Duodenal mucosa (tissue), 2 donors: ENCODE data around the gene EPSTI1.

Experiments
- H3K27ac ChIP-seq: one replicate; pipeline ENCODE4 v1.7.0; 2013; ENCODE audit warnings: low read depth, low read length
- H3K27me3 ChIP-seq, 2 donors: one replicate each; pipeline ENCODE4 v1.7.0; 2013; ENCODE audit warnings: low read length in 2 of 2, control low read depth in 1 of 2; ENCODE audit not compliant: insufficient read depth in 2 of 2, control insufficient read depth in 1 of 2
- H3K36me3 ChIP-seq, 2 donors: one replicate each; pipeline ENCODE4 v1.7.0; 2013; ENCODE audit warnings: low read length in 2 of 2, control low read depth in 1 of 2; ENCODE audit not compliant: insufficient read depth in 2 of 2, control insufficient read depth in 1 of 2
- H3K4me1 ChIP-seq, 2 donors: one replicate each; pipeline ENCODE4 v1.7.0; 2013; ENCODE audit warnings: low read length in 2 of 2, control low read depth in 1 of 2; ENCODE audit not compliant: insufficient read depth in 2 of 2, control insufficient read depth in 1 of 2
- H3K4me3 ChIP-seq, 2 donors: one replicate each; pipeline ENCODE4 v1.7.0; 2013; ENCODE audit warnings: low read length in 2 of 2, low read depth in 1 of 2
- H3K9ac ChIP-seq, 2 donors: one replicate each; pipeline ENCODE4 v1.7.0; 2013; ENCODE audit warnings: low read length in 2 of 2, low read depth in 1 of 2
- H3K9me3 ChIP-seq, 2 donors: one replicate each; pipeline ENCODE4 v1.7.0; 2013; ENCODE audit warnings: low read length in 2 of 2, control low read depth in 1 of 2; ENCODE audit not compliant: control insufficient read depth in 1 of 2

The EPSTI1 gene

DNA sequence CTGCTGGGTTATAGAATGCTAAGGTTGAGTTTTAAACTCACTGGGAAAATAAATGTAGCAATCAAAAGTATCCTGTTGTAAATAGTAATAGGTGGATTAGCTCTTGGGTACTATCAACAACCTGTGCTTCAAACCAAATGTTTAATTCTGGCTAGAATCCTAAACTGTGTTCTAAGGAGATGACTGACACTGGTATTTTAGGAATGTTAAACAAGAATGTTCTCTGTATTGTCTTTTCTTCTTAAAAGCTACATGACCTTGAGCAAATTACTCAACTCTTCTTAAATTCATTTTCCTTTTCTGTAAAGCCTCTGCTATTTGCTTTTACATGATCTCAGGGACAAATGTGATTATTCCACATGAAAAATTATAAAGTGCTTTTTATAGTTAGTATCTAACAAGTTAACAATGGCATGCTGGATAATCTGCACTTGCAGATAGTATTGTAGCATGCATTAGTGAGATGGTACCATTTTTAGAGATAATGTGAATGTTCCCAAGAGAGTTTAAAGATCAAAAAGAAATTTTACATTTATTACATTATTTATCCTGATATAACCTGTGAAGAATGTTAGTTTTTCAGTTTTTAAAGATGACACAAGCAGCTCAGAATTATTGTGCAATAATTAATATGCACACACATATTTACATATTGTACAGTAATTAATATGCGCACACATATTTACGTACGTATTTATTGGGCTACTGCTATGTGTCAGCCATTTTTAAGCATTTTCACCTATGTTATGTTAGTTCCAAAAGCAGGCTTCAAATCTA, 13.6 kb upstream of the EPSTI1 start:
- no peak overlapping the region for H3K27ac ChIP-seq
- no peaks in the 10 kb centered on the region for H3K9me3 ChIP-seq
- no peaks in the 10 kb centered on the region for H3K36me3 ChIP-seq
- no peaks in the 10 kb centered on the region for H3K4me1 ChIP-seq
- no peak overlapping the region for H3K4me3 ChIP-seq
- no peak overlapping the region for H3K9ac ChIP-seq
- no peaks in the 10 kb centered on the region for H3K27me3 ChIP-seq

DNA sequence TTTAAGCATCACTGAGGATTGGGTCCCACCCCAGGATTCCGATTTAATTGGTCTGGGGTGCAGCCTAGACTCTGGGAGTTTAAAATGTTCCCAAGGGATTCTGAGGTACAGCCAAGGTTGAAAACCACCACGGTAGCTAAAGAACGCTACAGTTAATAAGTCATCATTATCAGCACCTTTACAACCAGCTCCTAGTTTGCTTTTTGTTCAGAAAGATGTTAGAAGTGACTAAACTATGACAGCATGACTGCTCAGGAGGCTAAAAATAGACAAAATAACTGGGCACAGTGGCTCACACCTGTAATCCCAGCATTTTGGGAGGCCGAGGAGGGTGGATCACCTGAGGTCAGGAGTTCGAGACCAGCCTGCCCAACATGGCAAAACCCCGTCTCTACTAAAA, 11.7 kb upstream of the EPSTI1 start:
- H3K36me3 ChIP-seq = no peaks in the 10 kb centered on the region
- H3K4me3 ChIP-seq = no peak overlapping the region
- H3K9ac ChIP-seq = no peak overlapping the region
- H3K9me3 ChIP-seq = no peaks in the 10 kb centered on the region
- no peaks in the 10 kb centered on the region for H3K27me3 ChIP-seq
- H3K27ac ChIP-seq = no peak overlapping the region
- no peaks in the 10 kb centered on the region for H3K4me1 ChIP-seq

DNA sequence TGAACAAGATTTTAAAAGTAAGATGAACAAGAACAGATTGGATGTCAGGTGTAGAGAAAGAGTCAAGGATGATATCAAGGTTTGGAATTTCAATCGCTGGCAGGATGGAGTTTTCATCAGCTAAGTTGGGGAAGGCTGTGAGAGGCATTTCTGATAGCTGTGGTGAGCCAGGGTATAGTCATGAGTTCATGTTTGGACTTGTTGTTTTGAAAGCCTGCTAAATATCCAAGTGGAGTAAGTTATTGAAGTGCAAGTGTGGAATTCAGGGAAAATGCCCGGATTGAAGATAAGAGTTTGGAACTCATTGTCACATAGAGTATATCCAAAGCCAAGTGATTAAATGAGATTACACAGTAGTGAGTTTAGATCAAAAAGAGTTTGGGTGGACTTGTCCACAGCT, 11.0 kb upstream of the EPSTI1 start:
- Histone ChIP-seq H3K27me3 (no peaks in the 10 kb centered on the region), H3K4me3 (no peak overlapping the region), H3K4me1 (no peaks in the 10 kb centered on the region), H3K27ac (no peak overlapping the region), H3K9ac (no peak overlapping the region), H3K9me3 (no peaks in the 10 kb centered on the region), H3K36me3 (no peaks in the 10 kb centered on the region)

DNA sequence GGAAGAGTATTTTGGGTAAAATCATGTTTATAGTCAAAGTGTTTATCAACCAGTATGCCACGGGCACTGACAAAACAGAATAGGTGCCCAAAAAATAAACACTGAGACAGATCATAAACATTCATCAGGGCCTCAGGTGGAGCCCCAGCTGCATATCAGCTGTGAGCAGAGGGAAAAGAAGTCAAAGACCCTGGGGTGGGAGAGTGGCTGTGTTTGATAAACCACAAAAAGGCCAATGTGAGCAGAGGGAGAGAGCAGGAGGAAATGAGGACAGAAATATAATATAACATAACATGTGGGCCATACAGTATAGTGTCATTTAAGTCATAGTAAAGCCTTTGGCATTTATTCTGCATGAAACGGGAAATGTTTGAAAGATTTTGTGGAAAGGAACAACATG, 10.0 kb upstream of the EPSTI1 start:
- Histone ChIP-seq H3K36me3 (no peaks in the 10 kb centered on the region), H3K9me3 (no peaks in the 10 kb centered on the region), H3K27me3 (no peaks in the 10 kb centered on the region), H3K9ac (no peak overlapping the region), H3K27ac (no peak overlapping the region), H3K4me3 (no peak overlapping the region), H3K4me1 (no peaks in the 10 kb centered on the region)

DNA sequence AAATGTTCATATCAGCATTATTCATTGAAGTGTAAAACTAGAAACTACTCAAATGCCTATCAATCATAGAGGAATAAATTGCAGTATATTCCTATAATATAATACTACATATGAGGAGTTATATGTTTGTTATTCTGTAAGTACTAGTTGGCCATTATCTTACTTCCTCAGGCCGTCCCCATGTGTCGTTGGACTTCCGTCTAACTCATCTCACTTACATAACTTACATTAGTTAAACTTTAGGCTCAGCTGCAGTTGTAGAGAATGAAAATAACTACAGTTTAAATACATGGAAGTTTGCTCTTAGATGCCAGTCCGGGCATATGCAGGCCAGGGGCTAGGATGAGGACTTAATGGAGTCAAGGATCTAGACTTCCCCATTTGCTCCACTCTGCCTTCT, 8.6 kb upstream of the EPSTI1 start:
- Histone ChIP-seq H3K4me1 (no peaks in the 10 kb centered on the region), H3K9me3 (no peaks in the 10 kb centered on the region), H3K9ac (no peak overlapping the region), H3K27ac (no peak overlapping the region), H3K36me3 (no peaks in the 10 kb centered on the region), H3K27me3 (no peaks in the 10 kb centered on the region), H3K4me3 (no peak overlapping the region)

DNA sequence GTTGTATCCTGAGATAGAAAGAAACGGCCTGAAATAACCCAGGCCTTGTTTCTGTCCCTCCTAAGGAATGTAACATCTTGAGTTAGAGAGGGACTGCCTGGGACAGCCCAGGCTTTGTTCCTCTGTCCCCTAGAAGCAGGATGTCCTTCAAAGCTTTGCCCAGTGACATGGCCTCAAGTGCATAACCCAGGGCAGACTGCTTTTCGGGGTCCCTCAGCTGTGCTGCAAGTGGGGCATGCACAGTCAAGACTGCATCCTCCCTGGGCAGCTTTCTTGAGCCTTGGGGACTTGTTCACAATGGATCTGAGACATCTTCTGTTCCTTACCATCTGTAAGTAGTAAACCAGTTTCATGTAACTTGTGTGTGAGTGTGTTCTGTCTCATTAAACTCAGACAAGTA, 7.5 kb upstream of the EPSTI1 start:
- Histone ChIP-seq H3K9me3 (no peaks in the 10 kb centered on the region), H3K4me3 (no peak overlapping the region), H3K27ac (no peak overlapping the region), H3K4me1 (no peaks in the 10 kb centered on the region), H3K27me3 (no peaks in the 10 kb centered on the region), H3K36me3 (no peaks in the 10 kb centered on the region), H3K9ac (no peak overlapping the region)

DNA sequence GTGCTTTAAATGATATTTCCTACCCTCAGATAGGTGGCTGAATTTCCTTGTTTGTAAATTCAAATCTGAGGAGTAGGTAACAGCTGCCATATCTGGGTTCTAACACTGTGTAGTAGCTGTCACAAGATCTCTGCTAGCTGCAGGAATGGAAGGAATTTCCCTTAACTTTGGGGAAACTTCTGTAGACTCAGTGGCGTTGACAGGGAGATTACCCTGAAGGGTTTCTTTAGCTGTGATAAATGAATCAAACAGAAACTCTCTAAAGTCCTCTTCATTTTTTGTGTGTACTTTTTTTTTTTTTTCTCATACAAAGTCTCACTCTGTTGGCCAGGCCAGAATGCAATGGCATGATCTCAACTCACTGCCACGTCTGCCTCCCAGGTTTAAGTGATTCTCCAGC, 5.3 kb upstream of the EPSTI1 start:
- H3K9me3 ChIP-seq = no peaks in the 10 kb centered on the region
- H3K27me3 ChIP-seq = no peaks in the 10 kb centered on the region
- no peak overlapping the region for H3K4me3 ChIP-seq
- peaks cover 0 to 8% of the 10 kb centered on the region in 2 donors for H3K4me1 ChIP-seq
- H3K27ac ChIP-seq = no peak overlapping the region
- no peaks in the 10 kb centered on the region for H3K36me3 ChIP-seq
- no peak overlapping the region for H3K9ac ChIP-seq

DNA sequence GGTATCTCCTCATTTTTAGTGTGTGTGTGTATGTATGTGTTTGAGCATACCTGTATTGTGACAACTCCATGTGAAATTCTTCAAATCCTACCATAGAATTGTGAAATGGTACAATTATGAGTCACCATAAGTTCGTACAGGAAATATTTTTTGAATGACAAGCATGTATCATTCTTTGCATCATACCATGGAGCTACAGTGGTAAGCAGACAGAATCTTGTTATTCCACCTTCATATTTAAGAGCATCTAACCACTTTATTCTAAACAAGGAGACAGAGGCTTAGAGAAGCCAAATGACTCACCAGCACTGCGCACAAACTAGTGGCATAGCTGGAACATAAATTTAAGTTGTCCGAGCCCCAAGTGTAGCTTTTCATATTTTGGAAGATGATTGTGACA, 4.5 kb upstream of the EPSTI1 start:
- H3K27ac ChIP-seq = no peak overlapping the region
- H3K9me3 ChIP-seq = no peaks in the 10 kb centered on the region
- no peaks in the 10 kb centered on the region for H3K27me3 ChIP-seq
- peaks cover 0 to 8% of the 10 kb centered on the region in 2 donors for H3K4me1 ChIP-seq
- H3K36me3 ChIP-seq = no peaks in the 10 kb centered on the region
- H3K9ac ChIP-seq = no peak overlapping the region
- no peak overlapping the region for H3K4me3 ChIP-seq

DNA sequence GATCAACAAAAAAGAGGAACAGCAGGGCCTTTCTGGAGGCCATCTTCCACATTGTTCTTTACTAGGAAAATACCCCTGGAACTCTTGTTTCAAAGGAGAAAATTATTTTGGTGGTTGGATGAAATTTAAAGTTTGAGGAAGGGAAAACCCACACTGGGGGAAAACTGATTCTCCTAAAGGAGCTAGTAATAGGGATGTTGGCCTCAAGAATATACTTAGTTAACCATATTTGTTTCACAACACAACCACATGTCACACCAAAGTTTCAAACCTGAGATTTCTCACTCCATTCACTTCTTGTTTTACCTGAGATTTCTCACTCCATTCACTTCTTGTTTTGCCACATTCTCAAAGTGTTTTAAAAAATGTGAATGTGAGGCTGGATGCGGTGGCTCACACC, 2.8 kb upstream of the EPSTI1 start:
- no peaks in the 10 kb centered on the region for H3K36me3 ChIP-seq
- no peaks in the 10 kb centered on the region for H3K9me3 ChIP-seq

DNA sequence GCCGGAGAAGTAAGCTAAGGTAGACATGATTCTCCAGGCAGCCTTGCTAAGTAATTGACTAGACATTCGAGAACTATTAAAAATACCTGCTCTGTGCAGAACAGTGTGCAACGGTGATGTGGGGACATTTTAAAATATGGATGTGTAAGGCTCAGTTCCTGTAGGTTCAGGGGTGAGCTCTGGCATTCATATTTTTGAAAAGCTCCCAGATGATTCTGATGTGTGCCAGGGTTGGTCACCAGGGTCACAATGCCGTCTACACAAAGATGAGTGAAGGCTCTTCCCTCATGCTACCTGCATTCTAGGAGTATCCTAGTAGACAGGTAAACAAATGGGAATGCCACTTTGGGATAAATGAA, 702 bp upstream of the EPSTI1 start:
- Histone ChIP-seq H3K27ac (peak overlapping the region; percentile 91), H3K9me3 (no peaks in the 10 kb centered on the region), H3K4me3 (peak overlapping the region; percentile 84 to 88), H3K4me1 (peaks cover 16 to 29% of the 10 kb centered on the region in 2 donors), H3K36me3 (no peaks in the 10 kb centered on the region), H3K9ac (peak overlapping the region; percentile 65 to 88), H3K27me3 (no peaks in the 10 kb centered on the region)

More for the DNA sequence above, 2.8 kb upstream of the EPSTI1 start:
- H3K4me3 ChIP-seq = no peak overlapping the region
- H3K27ac ChIP-seq = no peak overlapping the region
- peaks cover 15 to 25% of the 10 kb centered on the region in 2 donors for H3K4me1 ChIP-seq
- H3K27me3 ChIP-seq = no peaks in the 10 kb centered on the region
- H3K9ac ChIP-seq = no peak overlapping the region
